Measurements from ENCODE around the gene PHEX. TPM values are rescaled to one million over a fixed set of nuclear protein-coding genes. Genes with fewer than 3 reads are reported as not detected.

PHEX gene
- total RNA-seq, 2 donors from 2014 or later, result 0.56 TPM; not detected in 1

DNA sequence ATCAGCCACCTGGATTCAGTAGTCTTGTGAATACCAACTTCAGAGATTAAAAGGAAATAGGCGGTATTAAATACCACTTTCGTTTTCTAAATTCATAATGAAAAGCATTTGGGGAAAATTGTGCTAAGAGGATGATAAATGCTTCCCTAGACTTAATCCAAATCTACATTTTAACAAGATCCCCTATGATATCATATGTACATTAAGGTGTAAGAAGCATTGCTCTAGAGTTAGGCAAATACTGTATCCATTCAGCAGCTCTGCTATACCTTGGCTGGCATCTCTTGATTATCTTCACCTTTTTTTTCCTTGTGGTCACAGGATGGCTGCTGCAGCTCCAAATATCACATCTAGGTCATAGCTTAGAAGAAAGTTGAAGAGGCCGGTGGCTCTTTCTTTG is 40.6 kb upstream of the PHEX start:
- Histone ChIP-seq H3K9me3 (no peaks in the 10 kb centered on the region), H3K4me3 (no peak overlapping the region), H3K9ac (ENCODE audit: low read depth in 2 of 2, low read length in 2 of 2) (no peak overlapping the region), H3K36me3 (no peaks in the 10 kb centered on the region), H3K27me3 (no peaks in the 10 kb centered on the region), H3K4me1 (no peaks in the 10 kb centered on the region), H3K27ac (no peak overlapping the region)
- intact Hi-C loops (cut with DNase I), result no loop called here
- no peak for DNase-seq
- TF ChIP-seq, protein P1, sequence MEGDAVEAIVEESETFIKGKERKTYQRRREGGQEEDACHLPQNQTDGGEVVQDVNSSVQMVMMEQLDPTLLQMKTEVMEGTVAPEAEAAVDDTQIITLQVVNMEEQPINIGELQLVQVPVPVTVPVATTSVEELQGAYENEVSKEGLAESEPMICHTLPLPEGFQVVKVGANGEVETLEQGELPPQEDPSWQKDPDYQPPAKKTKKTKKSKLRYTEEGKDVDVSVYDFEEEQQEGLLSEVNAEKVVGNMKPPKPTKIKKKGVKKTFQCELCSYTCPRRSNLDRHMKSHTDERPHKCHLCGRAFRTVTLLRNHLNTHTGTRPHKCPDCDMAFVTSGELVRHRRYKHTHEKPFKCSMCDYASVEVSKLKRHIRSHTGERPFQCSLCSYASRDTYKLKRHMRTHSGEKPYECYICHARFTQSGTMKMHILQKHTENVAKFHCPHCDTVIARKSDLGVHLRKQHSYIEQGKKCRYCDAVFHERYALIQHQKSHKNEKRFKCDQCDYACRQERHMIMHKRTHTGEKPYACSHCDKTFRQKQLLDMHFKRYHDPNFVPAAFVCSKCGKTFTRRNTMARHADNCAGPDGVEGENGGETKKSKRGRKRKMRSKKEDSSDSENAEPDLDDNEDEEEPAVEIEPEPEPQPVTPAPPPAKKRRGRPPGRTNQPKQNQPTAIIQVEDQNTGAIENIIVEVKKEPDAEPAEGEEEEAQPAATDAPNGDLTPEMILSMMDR (IDR thresholded peaks at IDR 0.05), result no peak

DNA sequence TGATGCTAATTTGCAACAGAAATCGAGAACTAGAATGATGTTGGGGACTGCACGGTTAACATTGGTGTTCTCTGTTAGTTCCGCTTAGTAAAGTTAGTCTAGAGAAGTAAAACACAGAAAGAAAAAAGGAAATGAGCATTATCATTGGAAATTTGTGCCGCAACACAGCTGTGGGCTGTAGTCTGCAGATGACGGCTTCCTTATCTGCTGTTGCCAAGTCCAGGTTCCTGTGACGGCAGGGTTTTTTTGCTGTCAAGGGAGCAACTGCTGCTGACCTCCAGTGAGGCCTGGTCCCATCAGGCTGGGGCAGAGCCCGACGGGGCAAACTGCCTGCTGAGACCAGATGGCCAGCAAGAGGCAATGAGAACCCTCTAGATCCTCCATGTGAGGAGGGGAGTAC is 38.9 kb upstream of the PHEX start:
- no peak overlapping the region for H3K27ac ChIP-seq
- H3K9ac ChIP-seq (ENCODE audit: low read depth in 2 of 2, low read length in 2 of 2), result no peak overlapping the region
- no peak overlapping the region for H3K4me3 ChIP-seq
- H3K9me3 ChIP-seq, result no peaks in the 10 kb centered on the region
- TF ChIP-seq, protein P1 (IDR thresholded peaks at IDR 0.05), result no peak
- DNase-seq, result no peak
- no peaks in the 10 kb centered on the region for H3K27me3 ChIP-seq
- H3K4me1 ChIP-seq, result no peaks in the 10 kb centered on the region
- no peaks in the 10 kb centered on the region for H3K36me3 ChIP-seq
- intact Hi-C loops (cut with DNase I), result no loop called here

DNA sequence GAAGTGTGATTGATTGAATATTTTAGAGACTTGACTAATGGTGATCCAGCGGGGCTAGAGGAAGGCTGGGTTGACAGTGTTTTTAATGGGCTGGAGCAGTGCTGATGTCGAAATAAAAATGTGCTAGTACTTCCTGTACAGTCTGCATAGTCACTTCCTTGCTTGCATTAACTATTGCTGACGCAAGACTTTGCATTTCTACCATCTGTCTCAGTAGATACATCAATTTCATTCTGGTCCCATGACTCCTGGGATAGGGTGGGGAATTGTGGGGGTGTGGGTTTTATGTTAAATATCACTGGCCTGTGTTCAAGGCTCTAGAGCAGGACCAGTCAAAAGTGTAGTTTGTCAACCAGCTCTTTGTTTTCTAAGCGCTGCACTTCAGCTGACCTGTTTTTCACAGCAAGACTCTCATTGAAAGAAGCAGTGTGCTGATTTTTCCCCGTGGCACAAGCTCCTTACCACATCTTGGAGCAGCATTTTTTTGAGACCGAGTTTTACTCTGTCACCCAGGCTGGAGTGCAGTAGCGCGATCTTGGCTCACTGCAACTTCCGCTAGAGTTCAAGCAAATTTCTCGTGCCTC is 35.2 kb upstream of the PHEX start:
- H3K27ac ChIP-seq, result no peak overlapping the region
- TF ChIP-seq, protein P1 (IDR thresholded peaks at IDR 0.05), result no peak
- intact Hi-C loops (cut with DNase I), result no loop called here
- H3K27me3 ChIP-seq, result no peaks in the 10 kb centered on the region
- no peaks in the 10 kb centered on the region for H3K36me3 ChIP-seq
- H3K4me1 ChIP-seq, result no peaks in the 10 kb centered on the region
- H3K4me3 ChIP-seq, result no peak overlapping the region
- DNase-seq, result no peak
- H3K9ac ChIP-seq (ENCODE audit: low read depth in 2 of 2, low read length in 2 of 2), result no peak overlapping the region
- no peaks in the 10 kb centered on the region for H3K9me3 ChIP-seq

DNA sequence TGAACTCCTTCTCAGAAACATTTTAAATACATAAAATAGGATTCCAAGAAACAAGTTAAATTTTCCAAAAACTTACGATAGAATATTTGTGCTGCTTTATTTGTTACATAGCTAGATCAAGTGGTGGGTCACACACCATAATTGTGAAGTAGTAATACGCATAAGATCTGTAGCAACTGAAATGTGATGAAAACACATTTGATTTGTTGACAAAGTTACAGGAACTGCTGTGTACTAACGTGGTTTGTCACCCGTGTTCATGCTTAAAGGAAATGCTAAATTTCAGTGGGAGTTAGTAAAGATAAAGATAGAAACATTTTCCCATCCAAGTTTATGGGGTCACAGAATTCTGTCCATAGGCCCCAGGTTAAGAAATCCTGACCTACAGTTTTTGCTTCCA is 34.1 kb upstream of the PHEX start:
- no peaks in the 10 kb centered on the region for H3K9me3 ChIP-seq
- H3K36me3 ChIP-seq, result no peaks in the 10 kb centered on the region
- DNase-seq, result no peak
- H3K4me3 ChIP-seq, result no peak overlapping the region
- H3K9ac ChIP-seq (ENCODE audit: low read depth in 2 of 2, low read length in 2 of 2), result no peak overlapping the region
- no peaks in the 10 kb centered on the region for H3K4me1 ChIP-seq
- no peaks in the 10 kb centered on the region for H3K27me3 ChIP-seq
- intact Hi-C loops (cut with DNase I), result no loop called here
- no peak overlapping the region for H3K27ac ChIP-seq
- TF ChIP-seq, protein P1 (IDR thresholded peaks at IDR 0.05), result no peak

DNA sequence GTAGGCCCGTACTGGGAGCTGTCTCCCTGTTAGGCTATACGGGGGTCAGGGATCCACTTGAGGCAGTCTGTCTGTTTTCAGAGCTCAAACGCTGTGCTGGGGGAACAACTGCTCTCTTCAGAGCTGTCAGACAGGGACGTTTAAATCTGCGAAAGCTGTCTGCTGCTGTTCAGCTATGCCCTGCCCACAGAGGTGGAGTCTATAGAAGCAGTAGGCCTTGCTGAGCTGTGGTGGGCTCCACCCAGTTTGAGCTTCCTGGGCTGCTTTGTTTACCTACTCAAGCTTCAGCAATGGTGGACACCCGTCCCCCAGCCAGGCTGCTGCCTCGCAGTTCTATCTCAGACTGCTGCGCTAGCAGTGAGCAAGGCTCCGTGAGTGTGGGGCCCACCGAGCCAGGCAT is 27.3 kb upstream of the PHEX start:
- no peak for DNase-seq
- intact Hi-C loops (cut with DNase I), result no loop called here
- Histone ChIP-seq H3K36me3 (no peaks in the 10 kb centered on the region), H3K4me3 (no peak overlapping the region), H3K27ac (no peak overlapping the region), H3K9me3 (no peaks in the 10 kb centered on the region), H3K4me1 (no peaks in the 10 kb centered on the region), H3K9ac (ENCODE audit: low read depth in 2 of 2, low read length in 2 of 2) (no peak overlapping the region), H3K27me3 (no peaks in the 10 kb centered on the region)
- TF ChIP-seq, protein P1 (IDR thresholded peaks at IDR 0.05), result no peak
